OCI-M2 (cell line): Measurements from ENCODE around the gene SLPI.
A peak's percentile ranks its signal among the peaks of the same experiment; 100 is the strongest.

Source experiments
- DNase-seq: peaks from one replicate; lab custom pipeline; 2025; ENCODE audit not compliant: unreplicated experiment; lab: John Stamatoyannopoulos, UW

The SLPI gene

GRCh38 chr20:45254383-45255262 is at the start of gene SLPI:
Gene SLPI, minus strand, starts transcription at chr20:45254564. Its CDS starts 21 bp downstream, at chr20:45254543.
- no peak for DNase-seq

- no peak for DNase-seq
Observed at GRCh38 chr20:45303586-45304463, 49.5 kb upstream of the SLPI start.

GRCh38 chr20:45301824-45302271 is 47.5 kb upstream of the SLPI start:
- DNase-seq: no peak

GRCh38 chr20:45300961-45301360 is 46.6 kb upstream of the SLPI start:
- no peak for DNase-seq

- DNase-seq: no peak
Observed at GRCh38 chr20:45299786-45300185, 45.4 kb upstream of the SLPI start.

- no peak for DNase-seq
Observed at GRCh38 chr20:45297786-45298497, 43.6 kb upstream of the SLPI start.

GRCh38 chr20:45294659-45295058 is 40.3 kb upstream of the SLPI start:
- DNase-seq: no peak

- no peak for DNase-seq
Observed at GRCh38 chr20:45294003-45294368, 39.6 kb upstream of the SLPI start.

- DNase-seq: peak; percentile 50
Observed at GRCh38 chr20:45293041-45294002, 39.0 kb upstream of the SLPI start.

- no peak for DNase-seq
Observed at GRCh38 chr20:45292343-45292742, 38.0 kb upstream of the SLPI start.

GRCh38 chr20:45291526-45291925 is 37.2 kb upstream of the SLPI start:
- no peak for DNase-seq

GRCh38 chr20:45290677-45291355 is 36.5 kb upstream of the SLPI start:
- DNase-seq: peak; percentile 63

- DNase-seq: no peak
Observed at GRCh38 chr20:45289942-45290676, 35.7 kb upstream of the SLPI start.

GRCh38 chr20:45288860-45289259 is 34.5 kb upstream of the SLPI start:
- DNase-seq: no peak

GRCh38 chr20:45288376-45288775 is 34.0 kb upstream of the SLPI start:
- DNase-seq: no peak

GRCh38 chr20:45283551-45284057 is 29.2 kb upstream of the SLPI start:
- no peak for DNase-seq

- DNase-seq: no peak
Observed at GRCh38 chr20:45282700-45283550, 28.6 kb upstream of the SLPI start.

GRCh38 chr20:45279992-45280391 is 25.6 kb upstream of the SLPI start:
- no peak for DNase-seq
